ENCODE measurements around the gene CFAP46.

DNA sequence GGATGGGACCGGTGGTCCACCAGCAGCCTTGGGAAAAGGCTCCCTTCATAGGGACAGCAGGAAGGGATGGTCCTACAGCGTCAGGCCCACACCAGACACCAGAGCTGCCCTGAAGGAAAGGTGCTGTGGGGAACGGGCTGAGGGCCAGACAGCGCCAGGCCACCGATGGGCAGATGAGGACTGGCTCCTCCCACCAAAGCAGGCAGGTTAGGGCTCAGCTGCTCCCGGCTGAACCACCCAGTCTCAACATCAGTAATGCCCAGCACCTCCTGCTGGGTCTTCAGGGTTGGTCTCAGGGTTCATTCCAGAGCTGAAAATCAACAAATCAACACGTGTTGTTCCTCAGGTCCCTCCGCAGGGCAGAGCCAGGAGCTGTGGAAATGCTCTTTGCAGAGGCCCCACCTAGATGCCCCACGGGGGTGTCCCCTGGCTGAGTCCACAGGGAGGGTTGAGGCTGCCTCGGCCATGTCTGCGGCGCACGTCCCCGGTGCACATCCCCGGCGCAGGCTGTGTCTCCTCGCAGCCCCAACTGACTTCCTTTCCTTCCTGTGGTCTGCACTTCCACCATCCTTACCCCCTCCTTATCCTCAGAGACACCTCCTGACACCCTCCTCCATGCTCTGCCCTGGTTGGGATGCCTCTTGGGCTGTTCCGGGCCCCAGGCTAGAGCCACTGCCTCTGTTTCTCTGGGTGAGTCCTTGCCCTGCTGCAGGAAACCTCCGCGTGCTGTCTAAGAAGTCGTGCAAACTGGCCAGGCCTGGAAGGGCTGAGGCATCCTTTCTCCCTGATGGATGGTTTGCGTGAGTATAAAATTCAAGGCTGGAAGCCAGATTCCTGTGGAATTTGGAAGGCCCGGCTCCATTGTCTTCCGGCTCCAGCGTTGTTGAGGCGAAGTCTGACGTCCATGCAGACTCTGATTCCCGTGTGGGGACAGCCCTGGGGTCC is 32.8 kb upstream of the CFAP46 start:
- TF ChIP-seq TAF1 (IDR thresholded peaks at IDR 0.05; ENCODE audit: borderline replicate concordance, low read depth, low read length): no peak
- TF ChIP-seq, protein P1, sequence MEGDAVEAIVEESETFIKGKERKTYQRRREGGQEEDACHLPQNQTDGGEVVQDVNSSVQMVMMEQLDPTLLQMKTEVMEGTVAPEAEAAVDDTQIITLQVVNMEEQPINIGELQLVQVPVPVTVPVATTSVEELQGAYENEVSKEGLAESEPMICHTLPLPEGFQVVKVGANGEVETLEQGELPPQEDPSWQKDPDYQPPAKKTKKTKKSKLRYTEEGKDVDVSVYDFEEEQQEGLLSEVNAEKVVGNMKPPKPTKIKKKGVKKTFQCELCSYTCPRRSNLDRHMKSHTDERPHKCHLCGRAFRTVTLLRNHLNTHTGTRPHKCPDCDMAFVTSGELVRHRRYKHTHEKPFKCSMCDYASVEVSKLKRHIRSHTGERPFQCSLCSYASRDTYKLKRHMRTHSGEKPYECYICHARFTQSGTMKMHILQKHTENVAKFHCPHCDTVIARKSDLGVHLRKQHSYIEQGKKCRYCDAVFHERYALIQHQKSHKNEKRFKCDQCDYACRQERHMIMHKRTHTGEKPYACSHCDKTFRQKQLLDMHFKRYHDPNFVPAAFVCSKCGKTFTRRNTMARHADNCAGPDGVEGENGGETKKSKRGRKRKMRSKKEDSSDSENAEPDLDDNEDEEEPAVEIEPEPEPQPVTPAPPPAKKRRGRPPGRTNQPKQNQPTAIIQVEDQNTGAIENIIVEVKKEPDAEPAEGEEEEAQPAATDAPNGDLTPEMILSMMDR (IDR thresholded peaks at IDR 0.05): no peak
- no peak for TF ChIP-seq YY1 (IDR thresholded peaks at IDR 0.05; ENCODE audit: low read depth)
- TF ChIP-seq POLR2AphosphoS5 (IDR thresholded peaks at IDR 0.05; ENCODE audit: low read depth, low read length): no peak
- no peak for TF ChIP-seq SIN3A (IDR thresholded peaks at IDR 0.05; ENCODE audit: borderline replicate concordance, low read depth, low read length)
- TF ChIP-seq, protein P2, sequence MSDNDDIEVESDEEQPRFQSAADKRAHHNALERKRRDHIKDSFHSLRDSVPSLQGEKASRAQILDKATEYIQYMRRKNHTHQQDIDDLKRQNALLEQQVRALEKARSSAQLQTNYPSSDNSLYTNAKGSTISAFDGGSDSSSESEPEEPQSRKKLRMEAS (IDR thresholded peaks at IDR 0.05; ENCODE audit: low read depth): no peak
